OCI-LY7 (cell line): Measurements from ENCODE around the gene GMCL1.

Experiments used
- CTCF ChIP-seq: fragments of 200-600 bp; sonication (generic); conservative IDR thresholded peaks from 2 replicates; pipeline ENCODE4 v1.5.1; 2014; ENCODE audit warnings: mild to moderate bottlenecking, antibody characterized with exemption, low read length, moderate library complexity, mixed read lengths
- EZH2phosphoT487 ChIP-seq: fragments of 200-600 bp; sonication (generic); IDR thresholded peaks from 2 replicates; pipeline ENCODE4 v1.6.1; 2018; ENCODE audit warnings: low read depth, borderline replicate concordance, mild to moderate bottlenecking, mixed run types, antibody characterized with exemption, low read length, moderate library complexity, mixed read lengths

DNA sequence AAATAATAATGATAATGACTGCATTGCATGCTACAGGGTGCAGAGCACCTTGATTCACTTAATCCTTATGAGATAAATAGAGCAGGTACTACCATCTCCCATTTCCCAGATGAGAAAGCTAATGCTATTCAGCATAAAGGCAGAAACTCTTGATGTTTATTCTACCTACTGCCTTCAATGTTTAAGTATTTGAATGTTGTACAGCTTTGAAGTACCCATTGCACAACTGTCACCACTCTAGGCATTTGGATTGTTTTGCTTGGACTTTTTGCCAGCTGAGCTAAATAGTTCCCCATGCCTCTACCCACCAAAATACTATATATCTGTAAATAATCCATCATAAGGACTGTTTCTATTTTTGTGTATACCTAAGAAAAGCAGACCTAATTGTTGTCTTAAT lies 77.8 kb downstream of the GMCL1 start:
- no peak for TF ChIP-seq CTCF
- TF ChIP-seq EZH2phosphoT487, result no peak
